Measurements from ENCODE around the gene FUBP3.

DNA sequence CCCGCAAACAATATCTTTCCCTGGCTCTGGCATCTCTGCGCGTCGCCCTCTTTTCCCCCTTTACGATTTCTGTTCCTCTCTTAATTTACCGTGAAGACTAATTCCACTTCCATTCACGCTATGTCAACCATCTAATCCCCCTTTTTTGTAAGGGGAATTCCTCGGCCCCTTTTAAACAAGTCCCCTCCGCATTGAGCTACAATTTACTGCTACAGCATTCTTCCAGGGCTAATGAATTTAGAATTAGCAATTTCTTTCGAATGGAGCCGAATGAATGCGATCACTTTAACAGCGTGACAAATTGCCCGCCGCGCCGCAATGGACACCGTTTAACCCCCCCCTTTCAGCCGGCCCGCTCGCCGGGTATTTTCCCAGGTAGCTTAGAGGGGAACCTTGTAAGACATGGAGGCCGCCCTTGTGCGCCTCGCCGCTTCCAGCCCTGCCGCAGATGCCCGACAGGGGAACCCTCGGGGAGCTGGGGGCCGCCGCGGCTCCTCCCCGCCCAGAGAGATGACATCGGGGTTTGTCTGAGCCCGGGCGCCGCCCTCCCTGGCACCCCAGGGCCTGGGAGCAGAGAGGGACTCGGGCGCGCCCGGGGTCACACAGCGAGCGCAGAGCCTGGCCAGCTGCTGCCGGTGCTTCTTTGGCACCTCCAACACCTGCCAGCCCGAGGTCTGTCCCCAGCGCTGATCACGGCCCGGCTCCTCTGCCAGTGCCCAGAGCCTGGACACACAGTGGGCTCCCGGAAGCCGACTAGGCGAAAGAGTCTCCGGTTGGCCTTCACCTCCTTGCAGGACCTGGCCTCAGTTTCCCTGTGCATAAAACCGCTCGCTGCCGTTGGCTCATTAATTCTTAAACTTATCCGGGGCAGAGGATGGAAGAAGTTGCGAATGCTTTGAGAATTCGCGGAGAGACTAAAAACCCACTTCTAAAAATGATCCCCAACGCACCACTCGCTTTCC lies 86.3 kb downstream of the FUBP3 start:
- no peak for TF ChIP-seq POLR2A (IDR thresholded peaks at IDR 0.05)
- TF ChIP-seq, protein P1, sequence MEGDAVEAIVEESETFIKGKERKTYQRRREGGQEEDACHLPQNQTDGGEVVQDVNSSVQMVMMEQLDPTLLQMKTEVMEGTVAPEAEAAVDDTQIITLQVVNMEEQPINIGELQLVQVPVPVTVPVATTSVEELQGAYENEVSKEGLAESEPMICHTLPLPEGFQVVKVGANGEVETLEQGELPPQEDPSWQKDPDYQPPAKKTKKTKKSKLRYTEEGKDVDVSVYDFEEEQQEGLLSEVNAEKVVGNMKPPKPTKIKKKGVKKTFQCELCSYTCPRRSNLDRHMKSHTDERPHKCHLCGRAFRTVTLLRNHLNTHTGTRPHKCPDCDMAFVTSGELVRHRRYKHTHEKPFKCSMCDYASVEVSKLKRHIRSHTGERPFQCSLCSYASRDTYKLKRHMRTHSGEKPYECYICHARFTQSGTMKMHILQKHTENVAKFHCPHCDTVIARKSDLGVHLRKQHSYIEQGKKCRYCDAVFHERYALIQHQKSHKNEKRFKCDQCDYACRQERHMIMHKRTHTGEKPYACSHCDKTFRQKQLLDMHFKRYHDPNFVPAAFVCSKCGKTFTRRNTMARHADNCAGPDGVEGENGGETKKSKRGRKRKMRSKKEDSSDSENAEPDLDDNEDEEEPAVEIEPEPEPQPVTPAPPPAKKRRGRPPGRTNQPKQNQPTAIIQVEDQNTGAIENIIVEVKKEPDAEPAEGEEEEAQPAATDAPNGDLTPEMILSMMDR (IDR thresholded peaks at IDR 0.05) = no peak
